HEK293T (cell line): Measurements from ENCODE around the gene ACTRT2.

Source experiments
- CTCF ChIA-PET: fragments of 350-600 bp; formaldehyde crosslinking; extraction: SDS; loops from one replicate; lab custom pipeline; 2021; ENCODE audit warnings: antibody characterized with exemption, inconsistent platforms; lab: Yijun Ruan, JAX
- POLR2A ChIA-PET: fragments of 350-600 bp; formaldehyde crosslinking; extraction: SDS; loops from one replicate; lab custom pipeline; 2020; ENCODE audit warnings: antibody characterized with exemption, inconsistent platforms; lab: Yijun Ruan, JAX
- DNase-seq: peaks from one replicate; pipeline ENCODE4 v3.0.0; 2012; ENCODE audit warnings: mixed read lengths; ENCODE audit errors: extremely low spot score
- ARNT ChIP-seq: fragments of 450-650 bp; IDR thresholded peaks from 2 replicates; pipeline ENCODE4 v1.6.1; 2017; ENCODE audit warnings: mild to moderate bottlenecking
- BHLHE40 ChIP-seq: fragments of 450-650 bp; IDR thresholded peaks from 2 replicates; pipeline ENCODE4 v1.6.1; 2016; ENCODE audit warnings: mild to moderate bottlenecking, moderate library complexity, borderline replicate concordance
- CTBP1 ChIP-seq: fragments of 450-650 bp; IDR thresholded peaks from 2 replicates; pipeline ENCODE4 v1.6.1; 2016; ENCODE audit warnings: borderline replicate concordance
- ELF4 ChIP-seq: fragments of 450-650 bp; IDR thresholded peaks from 2 replicates; pipeline ENCODE4 v1.6.1; 2017; ENCODE audit warnings: antibody characterized with exemption
- FOXA1 ChIP-seq: fragments of 450-650 bp; IDR thresholded peaks from 2 replicates; pipeline ENCODE4 v1.6.1; 2016; ENCODE audit warnings: mild to moderate bottlenecking
- FOXK2 ChIP-seq: fragments of 450-650 bp; IDR thresholded peaks from 2 replicates; pipeline ENCODE4 v1.6.1; 2016; ENCODE audit warnings: mild to moderate bottlenecking
- FOXM1 ChIP-seq: fragments of 450-650 bp; IDR thresholded peaks from 2 replicates; pipeline ENCODE4 v1.6.1; 2017; ENCODE audit warnings: mild to moderate bottlenecking, borderline replicate concordance
- HDGF ChIP-seq: fragments of 450-650 bp; IDR thresholded peaks from 2 replicates; pipeline ENCODE4 v1.6.1; 2017; ENCODE audit warnings: antibody characterized with exemption, borderline replicate concordance
- L3MBTL2 ChIP-seq: fragments of 450-650 bp; conservative IDR thresholded peaks from 2 replicates; pipeline ENCODE4 v1.6.1; 2016; ENCODE audit warnings: mild to moderate bottlenecking
- LEF1 ChIP-seq: fragments of 450-650 bp; IDR thresholded peaks from 2 replicates; pipeline ENCODE4 v1.6.1; 2017; ENCODE audit warnings: mild to moderate bottlenecking, borderline replicate concordance
- NFRKB ChIP-seq: fragments of 450-650 bp; IDR thresholded peaks from 2 replicates; pipeline ENCODE4 v1.6.1; 2016; ENCODE audit warnings: mild to moderate bottlenecking, moderate library complexity
- SP1 ChIP-seq: fragments of 450-650 bp; IDR thresholded peaks from 2 replicates; pipeline ENCODE4 v1.6.1; 2017
- SUZ12 ChIP-seq: fragments of 450-650 bp; IDR thresholded peaks from 2 replicates; pipeline ENCODE4 v1.6.1; 2016; ENCODE audit warnings: mild to moderate bottlenecking
- TARDBP ChIP-seq: fragments of 450-650 bp; IDR thresholded peaks from 2 replicates; pipeline ENCODE4 v1.6.1; 2016
- ZNF384 ChIP-seq: fragments of 450-650 bp; IDR thresholded peaks from 2 replicates; pipeline ENCODE4 v1.6.1; 2016
- TF ChIP-seq, protein P1 (sequence below): fragments of 450-650 bp; IDR thresholded peaks from 2 replicates; pipeline ENCODE4 v1.6.1; 2016

The ACTRT2 gene

GRCh38 chr1:3024019-3024418 is 2.8 kb downstream of the ACTRT2 start:
- TF ChIP-seq FOXM1 (no peak), NFRKB (no peak), ZNF384 (no peak), HDGF (no peak), ELF4 (no peak), SUZ12 (no peak), CTBP1 (no peak), FOXK2 (no peak), SP1 (no peak), LEF1 (no peak)
- ChIA-PET CTCF (interaction anchor here (0.6 to 1.2 kb wide), 5 partner anchors 11 to 257 kb away, joined by 3 to 7 read pairs (median 3); no protein-coding TSS in a partner anchor), POLR2A (no interaction called here)
- DNase-seq: no peak

- no peak for DNase-seq
- TF ChIP-seq BHLHE40: no peak
- TF ChIP-seq FOXM1: no peak
- ChIA-PET CTCF (interaction anchor here (0.6 to 1.2 kb wide), 4 partner anchors 12 to 257 kb away, joined by 3 to 7 read pairs (median 4); no protein-coding TSS in a partner anchor), POLR2A (no interaction called here)
These were observed 3.3 kb downstream of the ACTRT2 start for GRCh38 chr1:3024588-3024987.

DNA sequence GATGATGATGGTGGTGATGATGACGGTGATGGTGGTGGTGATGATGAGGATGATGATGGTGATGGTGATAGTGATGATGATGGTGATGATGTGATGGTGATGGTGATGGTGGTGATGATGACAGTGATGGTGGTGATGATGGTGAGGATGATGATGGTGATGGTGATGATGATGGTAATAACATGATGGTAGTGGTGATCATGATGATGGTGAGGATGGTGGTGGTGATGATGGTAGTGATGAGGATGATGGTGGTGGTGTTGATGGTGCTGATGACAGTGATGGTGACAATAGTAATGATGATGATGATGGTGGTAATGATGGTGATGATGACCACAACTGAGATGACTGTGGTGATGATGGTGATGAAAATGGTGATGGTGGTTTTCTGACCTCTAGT is 4.9 kb downstream of the ACTRT2 start:
- TF ChIP-seq TARDBP: no peak
- TF ChIP-seq ZNF384: no peak
- no peak for TF ChIP-seq CTBP1
- no peak for TF ChIP-seq HDGF
- no peak for TF ChIP-seq NFRKB
- TF ChIP-seq SUZ12: no peak
- TF ChIP-seq BHLHE40: no peak
- no peak for TF ChIP-seq SP1
- no peak for TF ChIP-seq L3MBTL2
- CTCF ChIA-PET: no interaction called here
- no peak for DNase-seq
- POLR2A ChIA-PET: no interaction called here

DNA sequence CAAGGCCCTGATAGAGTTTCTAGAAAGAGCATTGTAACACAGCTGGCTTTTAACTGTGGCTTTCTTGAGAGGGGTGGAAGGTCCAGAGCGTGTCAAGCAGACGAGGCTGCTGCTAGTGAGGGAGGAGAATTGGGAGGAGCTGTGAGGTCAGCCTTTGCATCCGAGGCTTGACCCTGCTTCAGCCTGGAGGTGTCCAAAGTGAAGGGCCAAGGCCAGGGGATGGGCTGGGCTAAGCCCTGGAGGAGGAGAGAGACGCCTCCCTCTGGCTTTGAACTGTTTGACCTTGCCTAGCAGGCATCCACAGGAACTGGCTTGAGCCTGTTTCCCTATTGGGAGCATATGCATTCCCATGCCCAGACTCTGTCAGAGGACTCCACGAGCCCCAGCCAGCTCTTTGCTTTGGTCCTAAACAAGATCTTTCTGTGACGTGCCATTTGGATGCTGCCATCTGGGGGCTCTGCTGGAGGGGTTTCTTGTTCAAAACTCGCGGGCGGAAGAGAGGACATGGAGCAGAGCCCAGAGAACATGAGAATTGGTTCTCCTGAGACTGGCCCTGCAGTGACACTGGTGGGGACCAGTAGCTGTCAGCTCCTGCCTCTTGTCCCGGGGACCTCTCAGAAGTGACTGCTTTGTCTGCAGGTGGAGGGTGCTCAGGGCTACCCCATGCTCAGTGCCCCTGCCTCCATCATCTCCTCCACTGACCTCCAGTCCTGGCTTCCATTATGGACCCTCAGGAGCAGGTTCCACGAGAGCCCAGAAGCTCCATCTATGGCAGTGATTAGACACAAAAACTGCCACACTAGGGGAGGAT is 5.5 kb downstream of the ACTRT2 start:
- no peak for DNase-seq
- CTCF ChIA-PET: no interaction called here
- POLR2A ChIA-PET: no interaction called here
- TF ChIP-seq L3MBTL2 (no peak), FOXM1 (no peak), SUZ12 (no peak), BHLHE40 (no peak), ELF4 (no peak), CTBP1 (no peak), ARNT (no peak), FOXA1 (no peak), SP1 (no peak), HDGF (no peak), ZNF384 (no peak), TARDBP (no peak)
- TF ChIP-seq, protein P1, sequence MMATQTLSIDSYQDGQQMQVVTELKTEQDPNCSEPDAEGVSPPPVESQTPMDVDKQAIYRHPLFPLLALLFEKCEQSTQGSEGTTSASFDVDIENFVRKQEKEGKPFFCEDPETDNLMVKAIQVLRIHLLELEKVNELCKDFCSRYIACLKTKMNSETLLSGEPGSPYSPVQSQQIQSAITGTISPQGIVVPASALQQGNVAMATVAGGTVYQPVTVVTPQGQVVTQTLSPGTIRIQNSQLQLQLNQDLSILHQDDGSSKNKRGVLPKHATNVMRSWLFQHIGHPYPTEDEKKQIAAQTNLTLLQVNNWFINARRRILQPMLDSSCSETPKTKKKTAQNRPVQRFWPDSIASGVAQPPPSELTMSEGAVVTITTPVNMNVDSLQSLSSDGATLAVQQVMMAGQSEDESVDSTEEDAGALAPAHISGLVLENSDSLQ: no peak

GRCh38 chr1:3027611-3028371 is 6.5 kb downstream of the ACTRT2 start:
- no peak for DNase-seq
- TF ChIP-seq FOXA1 (no peak), L3MBTL2 (no peak), FOXM1 (no peak), TARDBP (no peak)
- CTCF ChIA-PET: no interaction called here
- POLR2A ChIA-PET: no interaction called here

GRCh38 chr1:3028531-3029282 is 7.4 kb downstream of the ACTRT2 start:
- CTCF ChIA-PET: no interaction called here

More at GRCh38 chr1:3028531-3029282, 7.4 kb downstream of the ACTRT2 start:
- TF ChIP-seq FOXA1 (no peak), SUZ12 (no peak), LEF1 (no peak), ZNF384 (no peak), FOXM1 (no peak), SP1 (no peak), NFRKB (no peak), FOXK2 (no peak), ARNT (no peak), TARDBP (no peak), BHLHE40 (no peak)
- TF ChIP-seq, protein P1: no peak
- POLR2A ChIA-PET: no interaction called here
- no peak for DNase-seq
